Retinal pigment epithelial cell (primary cell): Measurements from ENCODE around the gene PHF13.

Source experiments
- DNase-seq: peaks from one replicate; pipeline ENCODE4 v3.0.0-alpha.2; 2010; ENCODE audit warnings: low read depth
- H3K4me3 ChIP-seq: 2 replicates; pipeline ENCODE4 v1.5.1; 2011; ENCODE audit warnings: mild to moderate bottlenecking, low read length, control low read depth, moderate library complexity
- CTCF ChIP-seq: conservative IDR thresholded peaks from 2 replicates; pipeline ENCODE4 v1.5.1; 2011; ENCODE audit warnings: low read depth, low read length, control low read depth, inconsistent platforms

PHF13 gene

GRCh38 chr1:6592441-6592840 lies 21.1 kb upstream of the PHF13 start:
- DNase-seq = no peak
- H3K4me3 ChIP-seq = no peak overlapping the region
- TF ChIP-seq CTCF = no peak

GRCh38 chr1:6592865-6593593 lies 20.5 kb upstream of the PHF13 start:
- TF ChIP-seq CTCF = no peak
- DNase-seq = no peak
- H3K4me3 ChIP-seq = no peak overlapping the region

GRCh38 chr1:6593810-6594209 lies 19.7 kb upstream of the PHF13 start:
- no peak for DNase-seq
- TF ChIP-seq CTCF = no peak
- no peak overlapping the region for H3K4me3 ChIP-seq

GRCh38 chr1:6594977-6595740 lies 18.4 kb upstream of the PHF13 start:
- DNase-seq = no peak
- no peak overlapping the region for H3K4me3 ChIP-seq
- TF ChIP-seq CTCF = no peak

GRCh38 chr1:6596351-6596750 lies 17.2 kb upstream of the PHF13 start:
- TF ChIP-seq CTCF = no peak
- H3K4me3 ChIP-seq = no peak overlapping the region

GRCh38 chr1:6596886-6597776 lies 16.4 kb upstream of the PHF13 start:
- DNase-seq = no peak
- no peak overlapping the region for H3K4me3 ChIP-seq
- no peak for TF ChIP-seq CTCF

More at GRCh38 chr1:6596351-6596750, 17.2 kb upstream of the PHF13 start:
- DNase-seq = no peak
